HS-5 (cell line): ENCODE measurements around the gene MAGEA9B.
A peak's percentile ranks its signal among the peaks of the same experiment; 100 is the strongest.
"Not testable (repeated sequence)": the region's sequence is repeated elsewhere in the genome, so short reads cannot be mapped to it uniquely, and the experiment has no call there.

Source experiments
- DNase-seq: peaks from one replicate; pipeline ENCODE4 v3.0.0-alpha.2; 2012; ENCODE audit warnings: low read depth

Gene MAGEA9B

GRCh38 chrX:149587359-149587758 lies at the start of gene MAGEA9B:
MAGEA9B (minus strand) TSS chrX:149587459; CDS start chrX:149583179, 4,280 bp downstream.
- not testable (repeated sequence) for DNase-seq

DNA sequence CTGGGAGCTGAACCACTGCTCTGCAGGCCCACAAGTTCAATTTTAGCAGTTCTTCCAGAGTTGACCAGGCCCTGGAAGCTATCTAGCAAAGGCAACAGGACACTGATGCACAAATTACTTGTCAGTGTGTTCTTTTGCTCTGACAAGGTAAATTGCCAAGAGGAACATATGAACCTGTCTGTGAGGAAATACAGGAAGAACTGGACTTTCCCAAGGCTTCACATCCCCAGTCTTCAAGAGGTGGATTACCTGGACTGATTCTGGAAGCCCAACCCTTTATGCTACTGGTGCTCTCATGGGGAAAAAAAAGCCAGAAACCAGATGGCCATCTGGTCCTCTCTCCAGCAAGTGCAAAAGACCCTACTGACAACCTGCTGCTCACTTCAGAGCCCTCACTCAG lies 46.3 kb upstream of the MAGEA9B start:
- DNase-seq = no peak

DNA sequence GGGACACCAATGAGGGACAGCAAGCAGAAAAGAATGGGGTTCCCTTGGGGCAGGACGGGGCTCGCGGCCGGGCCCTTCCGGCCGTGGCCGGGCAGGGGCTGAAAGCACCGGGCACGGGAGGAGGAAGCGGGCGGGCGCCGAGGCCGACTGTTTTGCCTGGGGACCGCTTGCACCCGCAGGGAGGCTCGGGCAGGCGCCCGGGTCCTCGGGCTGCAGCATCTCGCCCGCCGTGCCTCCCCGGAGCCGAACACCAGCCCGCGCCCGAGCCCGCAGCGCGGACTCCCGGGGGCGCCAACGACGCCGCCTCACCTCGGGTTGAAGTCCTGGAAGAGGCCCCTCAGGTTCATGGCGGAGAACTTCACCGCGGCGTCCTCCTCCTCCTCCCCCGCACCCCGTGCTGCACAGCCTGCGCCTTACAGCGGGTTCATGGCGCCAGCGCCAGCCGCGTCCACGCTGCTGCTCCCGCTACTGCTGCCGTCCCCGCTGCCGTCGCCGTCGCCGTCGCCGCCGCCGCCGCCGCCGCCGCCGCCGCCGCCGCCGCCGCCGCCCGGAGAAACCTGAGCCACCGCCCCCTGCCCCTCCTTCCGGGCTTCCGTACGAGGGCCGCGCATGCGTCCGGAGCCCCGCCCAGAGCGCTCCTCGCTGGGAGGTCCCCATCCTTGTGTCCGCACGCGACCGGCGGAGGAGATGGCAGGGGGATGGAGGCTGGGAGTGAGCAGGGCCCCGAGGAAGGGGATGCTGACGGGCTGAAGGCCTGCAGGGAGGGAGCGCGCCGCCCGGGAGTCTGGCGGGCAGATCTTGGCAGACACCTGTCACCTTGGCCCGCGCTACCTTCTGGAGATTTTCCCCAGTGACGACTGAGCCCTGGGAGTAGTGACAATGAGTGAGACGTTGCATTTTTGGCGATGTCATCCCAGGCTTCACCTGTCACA lies 44.2 kb upstream of the MAGEA9B start, which contains the start of gene TMEM185A:
TSS of gene TMEM185A (minus strand) at position 559 of the 932 bp plus-strand sequence. CDS start at position 347, 212 bp downstream.
- peak; percentile 4 for DNase-seq

GRCh38 chrX:149630681-149631233 lies 43.5 kb upstream of the MAGEA9B start:
- DNase-seq = peak; percentile 20

- no peak for DNase-seq
Measured at GRCh38 chrX:149629730-149630387, 42.6 kb upstream of the MAGEA9B start.

GRCh38 chrX:149628768-149629167 lies 41.5 kb upstream of the MAGEA9B start:
- DNase-seq = no peak

GRCh38 chrX:149628280-149628679 lies 41.0 kb upstream of the MAGEA9B start:
- DNase-seq = no peak

DNA sequence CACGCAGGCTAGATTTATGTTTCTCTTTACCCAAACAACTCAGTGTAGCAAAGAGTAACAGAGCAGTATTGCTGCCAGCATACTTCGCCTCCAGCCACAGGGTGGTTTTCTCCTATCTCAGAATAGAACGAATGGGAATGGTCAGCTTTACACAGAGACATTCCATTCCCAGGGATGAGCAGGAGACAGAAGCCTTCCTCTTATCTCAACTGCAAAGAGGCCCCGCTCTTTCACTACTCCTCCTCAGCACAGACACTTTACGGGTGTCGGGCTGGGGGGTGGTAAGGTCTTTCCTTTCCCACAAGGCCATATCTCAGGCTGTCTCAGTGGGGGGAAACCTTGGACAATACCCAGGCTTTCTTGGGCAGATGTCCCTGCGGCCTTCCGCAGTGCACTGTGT lies 39.6 kb upstream of the MAGEA9B start:
- not testable (repeated sequence) for DNase-seq

GRCh38 chrX:149619662-149620061 lies 32.4 kb upstream of the MAGEA9B start:
- DNase-seq = not testable (repeated sequence)

DNA sequence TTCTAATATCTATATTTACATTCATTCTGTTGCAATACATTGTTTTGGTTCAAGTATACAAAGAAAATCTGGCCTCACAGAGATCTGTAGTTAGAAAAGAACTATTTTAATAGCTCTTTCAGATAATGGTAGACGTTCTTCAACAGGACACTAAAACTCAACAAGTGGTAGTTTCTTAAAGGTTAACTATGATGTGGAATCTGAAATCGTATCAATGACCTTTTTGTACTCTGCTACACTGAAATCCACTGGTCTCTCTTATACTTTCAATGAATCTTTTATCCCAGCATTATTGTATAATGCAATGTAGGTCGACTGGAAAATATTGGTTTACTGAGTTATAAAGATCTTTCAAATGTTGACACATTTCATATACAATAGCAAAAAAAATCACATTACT lies 31.6 kb upstream of the MAGEA9B start:
- no peak for DNase-seq

GRCh38 chrX:149611623-149612175 lies 24.4 kb upstream of the MAGEA9B start:
- DNase-seq = no peak

DNA sequence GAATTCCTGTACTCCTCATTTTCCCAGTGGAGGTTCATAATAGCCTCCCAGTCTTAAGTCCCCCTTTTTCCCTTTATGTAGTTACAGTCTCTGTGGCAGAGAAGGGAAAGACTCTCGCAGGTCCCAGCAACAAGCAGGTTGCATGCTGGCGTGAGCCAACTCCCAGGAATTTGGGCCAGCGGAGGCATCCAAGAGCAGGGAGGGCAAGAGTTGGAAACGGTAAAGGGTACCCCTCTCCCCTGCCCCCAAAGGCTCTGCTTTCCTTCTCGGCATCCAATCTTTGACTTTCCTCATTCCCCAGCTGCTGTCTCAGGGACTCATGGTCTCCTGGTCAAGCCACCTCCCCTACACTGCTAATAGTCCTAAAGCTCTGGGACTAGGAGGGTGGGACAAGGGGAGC lies 23.3 kb upstream of the MAGEA9B start:
- no peak for DNase-seq

DNA sequence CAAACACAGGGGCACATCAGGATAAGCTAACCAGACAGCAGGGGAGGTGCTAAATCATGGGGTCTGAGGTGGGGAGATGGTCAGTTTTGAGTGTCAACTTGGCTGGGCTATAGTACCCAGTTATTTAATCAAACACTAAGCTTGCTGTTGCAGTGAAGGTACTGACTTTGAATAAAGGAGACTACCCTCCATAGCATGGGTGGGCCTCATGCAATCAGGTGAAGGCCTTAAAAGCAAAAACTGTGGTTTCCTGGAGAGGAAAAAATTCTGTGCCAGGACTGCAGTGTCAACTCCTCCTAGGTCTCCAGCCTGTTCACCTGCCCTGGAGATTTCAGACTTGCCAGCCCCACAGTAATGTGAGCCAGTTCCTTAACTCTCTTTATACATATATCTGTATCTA lies 20.4 kb upstream of the MAGEA9B start:
- DNase-seq = no peak

DNA sequence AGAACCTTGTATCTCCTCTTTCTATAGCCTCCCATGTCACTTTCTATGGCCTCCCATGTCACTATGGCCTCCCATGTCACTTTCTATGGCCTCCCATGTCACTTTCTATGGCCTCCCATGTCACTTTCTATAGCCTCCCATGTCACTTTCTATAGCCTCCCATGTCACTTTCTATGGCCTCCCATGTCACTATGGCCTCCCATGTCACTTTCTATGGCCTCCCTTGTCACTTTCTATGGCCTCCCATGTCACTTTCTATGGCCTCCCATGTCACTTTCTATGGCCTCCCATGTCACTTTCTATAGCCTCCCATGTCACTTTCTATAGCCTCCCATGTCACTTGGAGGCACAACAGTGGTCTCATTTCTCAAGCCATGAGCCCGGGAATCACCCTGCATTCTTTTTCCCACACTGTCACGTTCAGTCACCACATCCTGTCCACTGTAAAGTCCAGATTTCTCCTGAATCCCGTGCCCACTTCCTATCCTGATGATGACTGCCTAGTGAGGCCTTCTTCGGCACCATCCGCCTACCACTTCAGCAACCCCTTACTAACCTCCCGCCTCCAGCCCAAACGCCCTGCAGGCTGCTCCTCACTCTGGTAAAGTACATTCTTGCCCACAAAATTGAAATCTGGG lies 18.1 kb upstream of the MAGEA9B start:
- DNase-seq = not testable (repeated sequence)

GRCh38 chrX:149598603-149599002 lies 11.3 kb upstream of the MAGEA9B start:
- DNase-seq = not testable (repeated sequence)

DNA sequence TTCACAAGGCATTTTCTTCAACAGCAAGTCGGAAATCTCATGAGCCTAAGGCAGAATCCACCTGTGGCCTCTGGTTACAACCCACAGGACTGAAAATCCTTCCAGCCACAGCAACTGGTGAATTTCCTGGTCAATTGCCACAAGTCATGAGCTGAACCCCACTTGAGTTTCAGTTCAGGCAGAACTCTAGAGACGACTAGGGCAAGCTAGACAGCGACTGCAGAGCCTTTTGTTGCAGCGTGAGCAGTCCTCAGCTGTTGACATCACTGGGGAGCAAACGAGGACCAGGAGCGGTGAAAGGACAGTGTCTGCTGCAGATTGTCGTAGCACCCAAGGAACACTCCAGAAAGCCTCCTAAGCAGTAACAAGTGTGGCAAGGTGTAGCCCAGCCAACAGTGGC lies 8.7 kb upstream of the MAGEA9B start:
- not testable (repeated sequence) for DNase-seq

DNA sequence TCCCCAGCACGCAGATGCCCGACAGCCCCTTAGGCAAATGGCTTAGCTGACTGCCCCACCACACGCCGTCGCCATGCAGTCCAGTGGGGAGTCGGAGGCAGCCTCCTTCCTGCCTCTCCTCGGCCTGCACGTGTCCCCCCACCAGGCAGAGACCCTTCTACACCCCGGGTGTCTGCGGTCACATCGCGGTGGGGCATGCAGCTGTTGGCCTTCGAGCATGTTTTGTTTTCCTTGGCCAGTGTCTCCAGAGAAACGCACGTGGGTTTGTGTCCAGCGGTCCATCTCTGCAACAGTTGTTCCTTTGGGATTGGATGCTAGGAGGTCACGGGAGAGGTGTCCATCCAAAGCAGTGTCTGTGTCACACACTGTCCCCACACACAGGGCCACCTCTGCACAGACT lies 8.0 kb upstream of the MAGEA9B start, which contains the start of gene HSFX2:
TSS of gene HSFX2 (minus strand) at position 101 of the 400 bp plus-strand sequence. CDS start 614 bp downstream, outside the sequence.
- DNase-seq = not testable (repeated sequence)

GRCh38 chrX:149590993-149591392 lies 3.7 kb upstream of the MAGEA9B start:
- DNase-seq = not testable (repeated sequence)

DNA sequence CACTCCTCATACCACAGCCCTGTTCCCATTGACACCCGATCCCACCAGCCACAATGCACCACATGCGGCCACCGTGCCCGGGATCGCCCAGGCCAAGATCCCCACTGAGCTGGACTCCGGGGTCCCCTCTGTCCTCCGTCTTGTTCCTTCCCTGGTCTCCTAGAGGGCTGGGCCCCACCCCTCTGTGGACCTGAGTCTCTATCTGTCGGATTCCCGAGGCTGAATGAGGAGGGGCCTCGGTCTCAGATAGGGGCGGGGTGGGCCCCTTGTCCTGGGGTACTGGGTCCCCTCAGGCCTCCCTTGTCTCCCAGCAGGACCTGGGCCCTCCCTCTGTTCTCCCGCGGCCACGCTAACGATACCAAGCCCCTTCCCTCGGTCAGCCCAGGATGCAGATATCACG lies 1.6 kb downstream of the MAGEA9B start:
- not testable (repeated sequence) for DNase-seq

- DNase-seq = not testable (repeated sequence)
Measured at GRCh38 chrX:149573456-149573855, 13.8 kb downstream of the MAGEA9B start.

DNA sequence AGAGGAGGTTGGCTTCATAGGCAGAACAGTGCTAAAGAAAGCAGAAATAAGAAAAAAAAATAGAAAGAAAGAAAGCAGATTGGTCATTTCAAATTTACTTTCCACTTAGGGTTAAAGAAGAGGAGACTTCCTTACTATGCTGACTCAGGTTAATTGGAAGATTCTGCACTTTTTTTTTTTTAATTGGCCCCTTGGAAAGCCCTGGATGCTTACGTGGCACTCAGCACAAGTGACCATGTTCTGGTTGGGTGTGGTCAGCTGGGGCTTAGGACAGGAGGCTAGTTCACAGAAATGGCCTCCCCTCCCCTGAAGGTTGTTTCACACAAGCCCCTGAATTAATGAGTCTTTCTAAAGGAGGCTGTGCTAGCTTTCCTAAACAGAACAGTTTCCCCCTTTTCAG lies 14.5 kb downstream of the MAGEA9B start:
- DNase-seq = no peak

DNA sequence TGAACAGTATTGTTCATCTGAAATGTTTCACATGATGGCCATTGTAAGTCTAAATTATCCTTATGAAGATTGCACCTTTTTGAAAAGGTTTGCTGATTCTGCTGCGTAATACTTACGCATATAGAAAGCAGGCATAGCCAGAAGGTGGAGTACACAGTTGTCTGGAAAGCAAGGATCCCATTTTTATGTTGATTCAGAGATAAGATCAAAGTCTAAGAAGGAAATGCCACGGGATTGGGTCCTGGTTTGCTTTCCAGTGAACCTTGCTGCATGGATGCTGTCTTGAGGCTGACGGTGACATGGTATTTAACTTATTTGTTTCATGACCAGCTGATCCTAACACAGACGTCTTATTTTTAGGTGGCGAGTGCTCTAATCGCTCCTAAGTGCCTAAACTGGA lies 15.5 kb downstream of the MAGEA9B start:
- DNase-seq = no peak
